Neural cell (in vitro differentiated cells): ENCODE measurements around the gene TRIOBP. TPM values are rescaled to one million over a fixed set of nuclear protein-coding genes. Genes with fewer than 3 reads are reported as not detected.

Experiments used
- H2AFZ ChIP-seq: fragments of 200-600, 300-800 bp; sonication (generic), shearing (Covaris generic); 2 replicates; pipeline ENCODE4 v1.6.0; 2014; ENCODE audit warnings: low read depth, mild to moderate bottlenecking, antibody characterized with exemption, low read length, moderate library complexity
- H3F3A ChIP-seq: fragments of 200-600 bp; shearing (Covaris generic); 2 replicates; pipeline ENCODE4 v1.6.1; 2016; ENCODE audit warnings: mild to moderate bottlenecking, moderate library complexity, mixed read lengths, antibody characterized with exemption, low read length; ENCODE audit not compliant: insufficient read depth, poor library complexity, severe bottlenecking
- H3K27ac ChIP-seq: fragments of 200-600, 300-800 bp; sonication (generic), shearing (Covaris generic); 2 replicates; pipeline ENCODE4 v1.5.1; 2014; ENCODE audit warnings: mild to moderate bottlenecking, low read length, moderate library complexity
- H3K27me3 ChIP-seq: fragments of 300-800, 200-600 bp; sonication (generic), shearing (Covaris generic); 2 replicates; pipeline ENCODE4 v1.6.0; 2014; ENCODE audit warnings: mild to moderate bottlenecking, low read depth, low read length, moderate library complexity; ENCODE audit not compliant: insufficient read depth
- H3K36me3 ChIP-seq: fragments of 300-800, 200-600 bp; sonication (generic), shearing (Covaris generic); 2 replicates; pipeline ENCODE4 v1.5.1; 2014; ENCODE audit warnings: mild to moderate bottlenecking, antibody characterized with exemption, low read length, moderate library complexity; ENCODE audit not compliant: insufficient read depth
- H3K4me2 ChIP-seq: fragments of 300-800, 200-600 bp; sonication (generic), shearing (Covaris generic); 2 replicates; pipeline ENCODE4 v1.6.0; 2014; ENCODE audit warnings: mild to moderate bottlenecking, low read length
- H3K4me3 ChIP-seq: fragments of 300-800, 200-600 bp; sonication (generic), shearing (Covaris generic); 2 replicates; pipeline ENCODE4 v1.5.1; 2014; ENCODE audit warnings: mild to moderate bottlenecking, low read length, moderate library complexity
- H3K79me2 ChIP-seq: fragments of 200-600 bp; shearing (Covaris generic); replicated peaks from 2 replicates; pipeline ENCODE4 v1.6.0; 2014; ENCODE audit warnings: mild to moderate bottlenecking, low read length, moderate library complexity; ENCODE audit not compliant: insufficient read depth
- H3K9ac ChIP-seq: fragments of 300-800, 200-600 bp; sonication (generic), shearing (Covaris generic); 2 replicates; pipeline ENCODE4 v1.6.1; 2016; ENCODE audit warnings: mild to moderate bottlenecking, low read length, mixed read lengths
- H3K9me2 ChIP-seq: fragments of 200-600 bp; shearing (Covaris generic); 2 replicates; pipeline ENCODE4 v1.6.1; 2016; ENCODE audit warnings: mild to moderate bottlenecking, low read length, mixed read lengths; ENCODE audit not compliant: insufficient read depth
- H3K9me3 ChIP-seq: fragments of 200-600, 300-800 bp; sonication (generic), shearing (Covaris generic); 2 replicates; pipeline ENCODE4 v1.6.1; 2016; ENCODE audit warnings: mild to moderate bottlenecking, mixed run types, low read length, moderate library complexity, mixed read lengths
- H4K20me1 ChIP-seq: fragments of 200-600 bp; shearing (Covaris generic); 2 replicates; pipeline ENCODE4 v1.6.1; 2016; ENCODE audit warnings: mild to moderate bottlenecking, mixed run types; ENCODE audit not compliant: insufficient read depth
- EP300 ChIP-seq: fragments of 450-650 bp; conservative IDR thresholded peaks from 2 replicates; pipeline ENCODE4 v1.6.1; 2014; ENCODE audit warnings: antibody characterized with exemption, mild to moderate bottlenecking, moderate library complexity; ENCODE audit not compliant: poor library complexity, severe bottlenecking
- EZH2 ChIP-seq: fragments of 200-600, 300-800 bp; shearing (Covaris generic), sonication (generic); IDR thresholded peaks from 2 replicates; pipeline ENCODE4 v1.6.1; 2014; ENCODE audit warnings: antibody characterized with exemption, low read length, borderline replicate concordance, mild to moderate bottlenecking; ENCODE audit not compliant: insufficient read depth, poor library complexity, severe bottlenecking
- MXI1 ChIP-seq: fragments of 450-650 bp; conservative IDR thresholded peaks from 2 replicates; pipeline ENCODE4 v1.6.1; 2014; ENCODE audit warnings: antibody characterized with exemption, mild to moderate bottlenecking; ENCODE audit not compliant: poor library complexity, severe bottlenecking
- POLR2AphosphoS5 ChIP-seq: IDR thresholded peaks from 2 replicates; pipeline ENCODE4 v1.6.1; 2012
- RAD21 ChIP-seq: fragments of 450-650 bp; conservative IDR thresholded peaks from 2 replicates; pipeline ENCODE4 v1.6.1; 2014; ENCODE audit warnings: antibody characterized with exemption, mild to moderate bottlenecking, moderate library complexity
- SMC3 ChIP-seq: fragments of 450-650 bp; conservative IDR thresholded peaks from 2 replicates; pipeline ENCODE4 v1.6.1; 2014; ENCODE audit warnings: antibody characterized with exemption, mild to moderate bottlenecking, moderate library complexity; ENCODE audit not compliant: poor library complexity
- TAF1 ChIP-seq: IDR thresholded peaks from 2 replicates; pipeline ENCODE4 v1.6.1; 2012; ENCODE audit warnings: low read depth
- polyA plus RNA-seq: library from polyadenylated mRNA; depleted of rRNA; stranded (reverse); fragments of >200 nt; gene quantifications from 2 replicates; pipeline ENCODE4 v1.2.3, GENCODE V29; 2014
- TF ChIP-seq, protein P1 (sequence below): fragments of 450-650 bp; IDR thresholded peaks from 2 replicates; pipeline ENCODE4 v1.5.1; 2014; ENCODE audit warnings: antibody characterized with exemption, mild to moderate bottlenecking, moderate library complexity; ENCODE audit not compliant: poor library complexity, severe bottlenecking
- TF ChIP-seq, protein P2 (sequence below): IDR thresholded peaks from 2 replicates; pipeline ENCODE4 v1.6.1; 2012; ENCODE audit warnings: borderline replicate concordance

Gene TRIOBP
- polyA plus RNA-seq, 1 donor from 2014 or later = 16.2 TPM

DNA sequence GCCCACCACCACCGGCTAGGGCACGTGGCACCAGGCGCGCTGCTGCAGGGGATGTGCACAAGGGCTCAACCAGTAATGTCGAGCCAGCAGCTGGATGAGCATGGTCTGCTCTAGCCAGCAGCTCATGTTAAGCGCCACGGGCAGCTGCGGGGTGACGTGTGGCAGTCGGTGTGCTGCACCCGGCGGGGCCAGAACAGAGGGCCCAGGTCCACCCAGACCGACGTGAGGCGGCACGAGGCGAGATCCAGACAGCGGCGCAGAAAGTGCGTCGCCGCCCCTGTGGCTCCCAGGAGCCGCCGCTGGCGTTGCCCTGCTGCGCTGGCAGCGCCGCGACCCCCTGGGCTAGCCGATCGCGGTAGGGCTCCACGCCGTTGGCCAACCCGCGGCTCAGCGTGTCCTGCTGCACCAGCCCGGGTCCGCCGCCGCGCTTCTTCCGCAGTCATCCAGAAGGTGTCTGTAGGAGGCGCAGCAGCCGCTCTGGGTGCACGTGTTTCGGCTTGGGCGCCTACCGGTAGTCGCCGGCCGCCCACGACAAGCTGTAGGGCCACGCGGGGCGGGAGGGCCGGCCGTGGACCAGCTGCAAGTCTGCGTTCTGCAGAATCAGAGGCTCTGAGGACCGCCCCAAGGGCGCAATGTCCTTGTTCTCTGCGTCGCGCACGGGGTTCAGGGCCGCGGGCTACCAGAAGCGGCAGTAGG lies 121.7 kb downstream of the TRIOBP start:
- Histone ChIP-seq H3K27me3 (peaks cover 41% of the 10 kb centered on the region), H2AFZ (no peak overlapping the region)

DNA sequence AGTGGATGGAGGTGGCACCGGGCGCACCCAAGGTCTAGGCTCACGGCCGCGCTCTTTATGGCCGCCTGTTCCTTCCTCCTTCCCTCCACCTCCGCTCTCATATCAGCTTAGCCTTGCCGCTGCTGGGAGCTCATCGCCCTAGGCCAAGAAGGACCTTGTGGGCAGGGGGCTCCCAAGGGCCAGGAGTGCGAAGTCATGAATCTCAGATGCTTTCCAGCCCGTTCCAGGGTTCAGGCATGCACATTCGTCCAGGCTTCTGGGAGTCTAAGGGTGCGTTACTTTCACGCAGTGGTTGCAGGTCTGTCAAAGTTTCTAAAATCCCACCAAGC lies 122.2 kb downstream of the TRIOBP start:
- no peaks in the 10 kb centered on the region for H3K9me3 ChIP-seq
- no peaks in the 10 kb centered on the region for H4K20me1 ChIP-seq
- no peak overlapping the region for H2AFZ ChIP-seq
- H3K36me3 ChIP-seq = no peaks in the 10 kb centered on the region
- no peaks in the 10 kb centered on the region for H3K79me2 ChIP-seq
- H3K4me3 ChIP-seq = peak overlapping the region; percentile 53
- no peak overlapping the region for H3K9ac ChIP-seq
- H3K9me2 ChIP-seq = no peaks in the 10 kb centered on the region
- no peaks in the 10 kb centered on the region for H3F3A ChIP-seq
- H3K27ac ChIP-seq = no peak overlapping the region
- peaks cover 46% of the 10 kb centered on the region for H3K27me3 ChIP-seq
- TF ChIP-seq POLR2AphosphoS5 (no peak), SMC3 (no peak), EP300 (no peak), RAD21 (no peak), MXI1 (no peak), EZH2 (no peak), TAF1 (no peak)
- TF ChIP-seq, protein P1, sequence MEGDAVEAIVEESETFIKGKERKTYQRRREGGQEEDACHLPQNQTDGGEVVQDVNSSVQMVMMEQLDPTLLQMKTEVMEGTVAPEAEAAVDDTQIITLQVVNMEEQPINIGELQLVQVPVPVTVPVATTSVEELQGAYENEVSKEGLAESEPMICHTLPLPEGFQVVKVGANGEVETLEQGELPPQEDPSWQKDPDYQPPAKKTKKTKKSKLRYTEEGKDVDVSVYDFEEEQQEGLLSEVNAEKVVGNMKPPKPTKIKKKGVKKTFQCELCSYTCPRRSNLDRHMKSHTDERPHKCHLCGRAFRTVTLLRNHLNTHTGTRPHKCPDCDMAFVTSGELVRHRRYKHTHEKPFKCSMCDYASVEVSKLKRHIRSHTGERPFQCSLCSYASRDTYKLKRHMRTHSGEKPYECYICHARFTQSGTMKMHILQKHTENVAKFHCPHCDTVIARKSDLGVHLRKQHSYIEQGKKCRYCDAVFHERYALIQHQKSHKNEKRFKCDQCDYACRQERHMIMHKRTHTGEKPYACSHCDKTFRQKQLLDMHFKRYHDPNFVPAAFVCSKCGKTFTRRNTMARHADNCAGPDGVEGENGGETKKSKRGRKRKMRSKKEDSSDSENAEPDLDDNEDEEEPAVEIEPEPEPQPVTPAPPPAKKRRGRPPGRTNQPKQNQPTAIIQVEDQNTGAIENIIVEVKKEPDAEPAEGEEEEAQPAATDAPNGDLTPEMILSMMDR = no peak
- TF ChIP-seq, protein P2, sequence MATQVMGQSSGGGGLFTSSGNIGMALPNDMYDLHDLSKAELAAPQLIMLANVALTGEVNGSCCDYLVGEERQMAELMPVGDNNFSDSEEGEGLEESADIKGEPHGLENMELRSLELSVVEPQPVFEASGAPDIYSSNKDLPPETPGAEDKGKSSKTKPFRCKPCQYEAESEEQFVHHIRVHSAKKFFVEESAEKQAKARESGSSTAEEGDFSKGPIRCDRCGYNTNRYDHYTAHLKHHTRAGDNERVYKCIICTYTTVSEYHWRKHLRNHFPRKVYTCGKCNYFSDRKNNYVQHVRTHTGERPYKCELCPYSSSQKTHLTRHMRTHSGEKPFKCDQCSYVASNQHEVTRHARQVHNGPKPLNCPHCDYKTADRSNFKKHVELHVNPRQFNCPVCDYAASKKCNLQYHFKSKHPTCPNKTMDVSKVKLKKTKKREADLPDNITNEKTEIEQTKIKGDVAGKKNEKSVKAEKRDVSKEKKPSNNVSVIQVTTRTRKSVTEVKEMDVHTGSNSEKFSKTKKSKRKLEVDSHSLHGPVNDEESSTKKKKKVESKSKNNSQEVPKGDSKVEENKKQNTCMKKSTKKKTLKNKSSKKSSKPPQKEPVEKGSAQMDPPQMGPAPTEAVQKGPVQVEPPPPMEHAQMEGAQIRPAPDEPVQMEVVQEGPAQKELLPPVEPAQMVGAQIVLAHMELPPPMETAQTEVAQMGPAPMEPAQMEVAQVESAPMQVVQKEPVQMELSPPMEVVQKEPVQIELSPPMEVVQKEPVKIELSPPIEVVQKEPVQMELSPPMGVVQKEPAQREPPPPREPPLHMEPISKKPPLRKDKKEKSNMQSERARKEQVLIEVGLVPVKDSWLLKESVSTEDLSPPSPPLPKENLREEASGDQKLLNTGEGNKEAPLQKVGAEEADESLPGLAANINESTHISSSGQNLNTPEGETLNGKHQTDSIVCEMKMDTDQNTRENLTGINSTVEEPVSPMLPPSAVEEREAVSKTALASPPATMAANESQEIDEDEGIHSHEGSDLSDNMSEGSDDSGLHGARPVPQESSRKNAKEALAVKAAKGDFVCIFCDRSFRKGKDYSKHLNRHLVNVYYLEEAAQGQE = no peak
- no peak overlapping the region for H3K4me2 ChIP-seq

More for the DNA sequence above, 121.7 kb downstream of the TRIOBP start:
- Histone ChIP-seq H3K79me2 (no peaks in the 10 kb centered on the region), H3F3A (no peaks in the 10 kb centered on the region), H4K20me1 (no peaks in the 10 kb centered on the region), H3K9me3 (no peaks in the 10 kb centered on the region), H3K9ac (no peak overlapping the region), H3K9me2 (no peaks in the 10 kb centered on the region), H3K36me3 (no peaks in the 10 kb centered on the region), H3K4me2 (no peak overlapping the region), H3K4me3 (peak overlapping the region; percentile 53), H3K27ac (no peak overlapping the region)
- TF ChIP-seq, protein P1 = peak; percentile 51
- TF ChIP-seq RAD21 = no peak
- no peak for TF ChIP-seq EP300
- no peak for TF ChIP-seq TAF1
- TF ChIP-seq, protein P2 = no peak
- no peak for TF ChIP-seq SMC3
- TF ChIP-seq EZH2 = no peak
- TF ChIP-seq MXI1 = peak; percentile 53
- TF ChIP-seq POLR2AphosphoS5 = no peak
